Central memory CD4-positive, alpha-beta T cell (primary cell): ENCODE data around the gene ACTL10.
"Not testable (repeated sequence)": the region's sequence is repeated elsewhere in the genome, so short reads cannot be mapped to it uniquely, and the experiment has no call there.

Experiments used
- DNase-seq: peaks from one replicate; pipeline ENCODE4 v3.0.0; 2022

ACTL10 gene

DNA sequence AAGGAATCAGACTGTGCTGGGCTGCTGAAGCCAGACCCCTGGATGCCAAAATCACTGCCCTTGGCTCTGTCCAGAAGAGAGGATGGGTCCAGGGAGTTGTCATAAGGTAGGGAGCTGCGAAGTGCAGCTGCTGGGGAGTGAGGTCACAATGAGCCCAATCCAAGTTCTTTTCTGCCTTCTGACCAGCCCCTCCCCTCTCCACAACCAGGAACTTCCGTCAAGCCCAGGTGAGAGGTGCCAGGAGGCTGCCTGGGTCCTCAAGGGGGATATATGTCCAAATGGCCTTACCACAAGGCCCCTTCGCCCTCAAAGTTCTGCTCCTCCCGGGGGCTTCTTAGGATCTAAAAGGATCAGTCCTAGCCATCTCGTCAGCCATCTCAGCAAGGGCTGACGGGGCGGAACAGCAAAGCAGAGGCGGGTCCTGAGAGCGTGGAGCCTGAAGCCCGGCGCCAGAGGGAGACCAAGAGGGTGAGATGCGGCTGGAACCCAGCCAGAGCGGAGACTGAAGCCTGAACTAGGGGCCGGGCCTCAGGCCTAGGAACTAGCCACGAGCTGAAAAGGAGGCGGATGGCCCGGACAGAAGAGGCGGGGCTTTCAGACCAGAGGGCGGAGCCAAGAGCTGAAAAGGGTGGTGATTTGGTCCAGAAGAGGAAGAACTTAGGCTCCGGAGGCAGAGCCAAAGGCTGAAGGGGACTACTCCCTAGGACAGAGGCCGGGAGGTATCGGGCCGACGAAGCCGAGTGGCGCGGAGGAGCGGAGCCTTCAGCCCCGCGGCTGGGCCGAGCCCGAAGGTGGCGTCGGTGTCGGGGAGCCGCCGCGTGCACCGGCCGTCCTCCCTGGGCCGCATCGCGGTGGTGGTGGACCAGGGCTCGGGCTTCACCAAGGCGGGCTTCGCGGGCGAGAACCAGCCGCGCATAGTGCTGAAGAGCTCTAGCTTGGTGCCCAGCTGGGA, at the start of gene ACTL10:
ACTL10 (plus strand) TSS at position 651 of the 952 bp plus-strand sequence. CDS start 555 bp downstream, outside the sequence.
- DNase-seq: peak; percentile 63

GRCh38 chr20:33621717-33622400, 44.9 kb upstream of the ACTL10 start:
- DNase-seq: no peak

DNA sequence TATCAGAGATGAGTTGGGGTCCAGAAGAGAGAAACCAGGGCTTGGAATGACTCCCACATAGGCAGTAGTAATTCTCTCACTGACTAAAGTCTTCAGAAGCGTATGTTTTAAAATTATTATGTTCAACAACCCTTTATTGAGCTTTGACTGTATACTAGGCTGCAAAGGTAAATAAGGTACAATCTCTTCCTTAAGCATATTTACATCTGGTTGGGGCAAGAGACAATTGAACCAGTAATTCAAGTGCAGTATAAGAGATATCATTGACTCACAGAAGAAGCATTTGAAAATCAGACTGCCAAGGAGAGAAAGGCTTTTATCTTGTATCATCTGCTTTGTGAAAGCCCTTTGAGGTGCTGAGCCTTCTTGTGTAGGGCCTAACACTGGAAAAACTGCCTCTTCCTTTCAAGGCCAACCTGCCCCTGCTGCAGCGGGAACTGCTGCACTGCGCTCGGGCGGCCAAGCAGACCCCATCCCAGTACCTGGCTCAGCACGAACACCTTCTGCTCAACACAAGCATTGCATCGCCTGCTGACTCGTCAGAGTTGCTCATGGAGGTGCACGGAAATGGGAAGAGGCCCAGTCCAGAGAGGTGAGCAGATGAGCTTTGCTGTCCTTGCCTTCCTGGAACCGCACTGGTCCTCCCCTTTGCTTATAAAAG, 43.9 kb upstream of the ACTL10 start:
- DNase-seq: no peak

- DNase-seq: peak; percentile 13
Measured at GRCh38 chr20:33624399-33624798, 42.3 kb upstream of the ACTL10 start.

GRCh38 chr20:33626190-33626589, 40.6 kb upstream of the ACTL10 start:
- no peak for DNase-seq

- no peak for DNase-seq
Measured at GRCh38 chr20:33627577-33628216, 39.0 kb upstream of the ACTL10 start.

DNA sequence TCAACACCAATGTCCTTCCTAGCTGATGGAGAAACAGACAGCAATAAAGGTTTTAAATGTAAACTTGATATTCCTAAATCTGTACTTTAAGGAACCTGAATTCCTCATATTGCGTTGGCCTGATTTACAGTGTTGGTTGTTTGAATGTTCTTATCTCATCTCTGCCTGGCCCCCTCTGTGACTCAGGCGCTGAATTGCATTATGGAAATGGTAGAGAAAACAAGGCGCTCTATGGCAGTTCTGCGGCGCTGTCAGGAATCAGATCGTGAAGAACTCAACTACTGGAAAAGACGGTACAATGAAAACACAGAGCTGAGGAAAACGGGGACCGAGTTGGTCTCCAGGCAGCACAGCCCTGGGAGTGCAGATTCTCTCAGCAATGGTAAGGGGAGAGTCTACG, 37.2 kb upstream of the ACTL10 start:
- no peak for DNase-seq

- DNase-seq: no peak
Measured at GRCh38 chr20:33629979-33630378, 36.8 kb upstream of the ACTL10 start.

GRCh38 chr20:33630507-33630906, 36.2 kb upstream of the ACTL10 start:
- DNase-seq: no peak

- DNase-seq: not testable (repeated sequence)
Measured at GRCh38 chr20:33631910-33632309, 34.8 kb upstream of the ACTL10 start.

DNA sequence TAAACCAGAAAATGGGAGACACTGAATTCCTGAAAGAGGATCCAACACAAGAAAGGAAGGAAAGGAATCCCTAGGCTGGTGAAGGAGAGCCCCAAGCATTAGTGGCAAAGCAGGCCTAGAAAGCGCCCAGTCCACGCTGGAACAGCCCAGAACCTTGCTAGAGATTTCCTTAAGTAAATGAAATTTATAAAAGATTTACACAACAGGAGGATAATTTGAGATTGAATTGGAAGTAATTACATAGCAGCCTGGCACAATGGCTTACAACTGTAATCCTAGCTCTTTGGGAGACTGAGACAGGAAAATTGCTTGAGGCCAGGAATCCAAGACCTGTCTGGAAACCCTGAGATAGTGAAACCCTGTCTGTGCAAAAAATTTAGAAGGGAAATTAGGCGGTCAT, 31.4 kb upstream of the ACTL10 start:
- no peak for DNase-seq

DNA sequence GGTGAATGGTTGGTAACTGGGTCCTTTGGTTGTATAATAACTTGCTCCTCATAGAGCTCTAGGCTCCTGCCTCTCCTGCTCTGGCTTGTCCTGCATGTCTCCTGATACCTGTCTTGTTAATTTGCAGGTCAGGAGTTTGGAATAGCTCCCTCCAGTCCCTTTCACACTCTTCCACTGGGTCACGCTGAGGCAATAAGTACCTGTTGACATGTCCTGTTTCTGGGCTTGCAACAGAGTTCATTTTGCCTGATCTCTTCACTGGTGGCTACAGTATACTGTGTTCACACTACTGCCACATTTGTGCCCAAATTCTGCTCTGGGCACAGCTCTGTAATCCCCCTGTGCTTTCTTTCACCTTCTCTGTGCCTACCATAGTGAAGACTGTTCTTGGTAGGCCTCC, 30.0 kb upstream of the ACTL10 start:
- DNase-seq: no peak

GRCh38 chr20:33640287-33640686, 26.5 kb upstream of the ACTL10 start:
- no peak for DNase-seq

DNA sequence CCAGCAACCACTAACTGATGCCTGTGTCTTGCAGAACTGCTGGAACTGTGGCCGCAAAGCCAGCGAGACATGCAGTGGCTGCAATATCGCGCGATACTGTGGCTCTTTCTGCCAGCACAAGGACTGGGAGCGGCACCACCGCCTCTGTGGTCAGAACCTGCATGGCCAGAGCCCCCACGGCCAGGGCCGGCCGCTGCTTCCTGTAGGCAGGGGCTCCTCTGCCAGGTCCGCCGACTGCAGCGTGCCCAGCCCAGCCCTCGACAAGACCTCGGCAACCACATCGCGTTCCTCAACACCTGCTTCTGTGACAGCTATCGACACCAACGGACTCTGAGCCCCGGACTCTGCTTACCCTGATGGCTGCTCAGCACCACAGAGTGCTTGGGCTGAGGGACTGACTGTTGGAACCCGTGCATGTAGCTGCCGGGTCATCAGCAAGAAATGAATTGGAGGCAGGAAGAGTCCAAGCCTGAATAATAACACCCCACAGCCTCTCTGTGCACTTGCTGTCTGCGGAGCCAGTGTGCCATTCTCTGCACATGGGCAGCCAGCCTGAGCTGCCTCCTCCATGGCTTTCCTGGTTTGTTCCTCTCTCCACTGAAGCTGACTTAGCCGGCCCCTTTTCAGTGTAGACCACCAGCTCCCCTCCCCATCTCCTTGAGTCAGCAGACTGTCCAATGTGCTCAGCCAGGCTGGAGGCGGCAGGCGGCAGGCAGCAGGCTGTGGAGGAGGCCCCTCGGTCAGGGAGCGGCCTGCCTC, 22.3 kb upstream of the ACTL10 start:
- DNase-seq: no peak

- DNase-seq: no peak
Measured at GRCh38 chr20:33645072-33645358, 21.7 kb upstream of the ACTL10 start.

- no peak for DNase-seq
Measured at GRCh38 chr20:33645396-33645795, 21.3 kb upstream of the ACTL10 start.

DNA sequence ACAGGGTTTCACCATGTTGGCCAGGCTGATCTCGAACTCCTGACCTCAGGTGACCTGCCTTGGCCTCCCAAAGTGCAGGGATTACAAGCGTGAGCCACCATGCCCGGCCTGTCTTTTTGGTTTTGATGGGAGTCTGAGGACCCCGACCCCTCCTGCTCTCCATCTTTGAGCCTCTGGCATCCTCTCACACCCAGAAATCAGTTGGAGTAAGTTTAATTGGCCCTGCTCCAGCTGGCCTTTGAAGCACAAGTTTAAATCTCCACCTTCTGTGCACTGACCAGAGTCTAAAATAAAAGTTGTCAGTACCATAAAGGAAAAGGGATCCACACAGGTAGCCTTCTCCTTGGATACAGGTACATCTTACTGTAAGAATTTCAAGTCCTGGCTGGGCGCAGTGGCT, 20.6 kb upstream of the ACTL10 start:
- DNase-seq: no peak

GRCh38 chr20:33646959-33647602, 19.7 kb upstream of the ACTL10 start:
- not testable (repeated sequence) for DNase-seq

- no peak for DNase-seq
Measured at GRCh38 chr20:33647603-33648395, 18.9 kb upstream of the ACTL10 start.

DNA sequence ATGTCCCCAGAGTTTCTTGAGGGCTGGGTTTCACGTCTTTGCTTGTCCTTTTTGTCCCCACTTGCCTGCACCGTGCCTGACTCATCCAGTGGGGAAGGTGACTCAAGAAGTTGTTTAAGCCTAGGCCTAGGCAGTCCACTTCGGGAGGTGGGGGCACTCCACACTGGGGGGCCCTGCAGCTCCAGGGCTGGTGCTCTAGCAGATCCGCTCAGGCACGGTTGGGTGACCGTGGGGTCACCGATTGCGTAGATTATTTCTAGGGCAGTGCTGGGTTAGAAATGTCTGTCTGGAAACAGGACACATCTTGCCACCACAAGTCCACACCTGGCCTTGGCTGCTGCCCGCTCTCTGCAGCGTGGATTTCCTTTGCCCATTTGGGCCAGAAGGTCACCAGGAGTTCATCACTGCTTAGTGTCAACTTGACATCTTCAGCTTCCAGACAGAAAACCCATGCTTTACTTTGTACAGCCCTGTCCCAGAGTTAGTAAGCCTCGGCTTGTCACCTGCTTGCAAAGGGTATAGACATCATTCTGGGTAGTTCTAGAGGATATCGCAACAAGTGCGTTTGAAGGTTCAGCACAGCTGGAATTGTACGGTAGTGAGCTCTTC, 18.2 kb upstream of the ACTL10 start:
- DNase-seq: no peak
